Smooth muscle cell of the brain vasculature (primary cell): ENCODE measurements around the gene HAUS7.

Source experiments
- DNase-seq: peaks from one replicate; pipeline ENCODE4 v3.0.0-alpha.2; 2012; ENCODE audit warnings: low read depth, low spot score

Gene HAUS7

GRCh38 chrX:153477901-153478300 is 7.5 kb upstream of the HAUS7 start:
- no peak for DNase-seq

- no peak for DNase-seq
Measured at GRCh38 chrX:153477364-153477857, 7.0 kb upstream of the HAUS7 start.

- DNase-seq: no peak
Measured at GRCh38 chrX:153476666-153477363, 6.4 kb upstream of the HAUS7 start.

GRCh38 chrX:153475751-153476281 is 5.4 kb upstream of the HAUS7 start:
- no peak for DNase-seq

- DNase-seq: no peak
Measured at GRCh38 chrX:153475271-153475670, 4.9 kb upstream of the HAUS7 start.

- no peak for DNase-seq
Measured at GRCh38 chrX:153474718-153475117, 4.3 kb upstream of the HAUS7 start.

GRCh38 chrX:153474266-153474665 is 3.9 kb upstream of the HAUS7 start:
- no peak for DNase-seq

GRCh38 chrX:153473126-153473525 is 2.8 kb upstream of the HAUS7 start:
- DNase-seq: no peak

- no peak for DNase-seq
Measured at GRCh38 chrX:153471663-153472280, 1.4 kb upstream of the HAUS7 start.

- no peak for DNase-seq
Measured at GRCh38 chrX:153469811-153470410, 465 bp downstream of the HAUS7 start.

GRCh38 chrX:153468008-153468580 is 2.3 kb downstream of the HAUS7 start:
- DNase-seq: no peak

- no peak for DNase-seq
Measured at GRCh38 chrX:153465691-153466380, 4.5 kb downstream of the HAUS7 start.

GRCh38 chrX:153464116-153464515 is 6.3 kb downstream of the HAUS7 start:
- DNase-seq: no peak

- DNase-seq: no peak
Measured at GRCh38 chrX:153463556-153463955, 6.8 kb downstream of the HAUS7 start.

GRCh38 chrX:153463031-153463430 is 7.3 kb downstream of the HAUS7 start:
- DNase-seq: no peak

- no peak for DNase-seq
Measured at GRCh38 chrX:153462291-153462690, 8.1 kb downstream of the HAUS7 start.

GRCh38 chrX:153460826-153461225 is 9.6 kb downstream of the HAUS7 start:
- DNase-seq: no peak

GRCh38 chrX:153459986-153460385 is 10.4 kb downstream of the HAUS7 start:
- DNase-seq: no peak

- no peak for DNase-seq
Measured at GRCh38 chrX:153458476-153458875, 11.9 kb downstream of the HAUS7 start.

- no peak for DNase-seq
Measured at GRCh38 chrX:153457827-153458466, 12.4 kb downstream of the HAUS7 start.

- DNase-seq: no peak
Measured at GRCh38 chrX:153457136-153457825, 13.1 kb downstream of the HAUS7 start.
